Neural crest cell (in vitro differentiated cells): ENCODE measurements around the gene DEPDC1B. TPM values are rescaled to one million over a fixed set of nuclear protein-coding genes. Genes with fewer than 3 reads are reported as not detected.

Experiments used
- DNase-seq: peaks from one replicate; pipeline ENCODE4 v3.0.0; 2021; ENCODE audit warnings: low read depth, mixed read lengths, low spot score
- H3K27ac Mint-ChIP-seq: one replicate; pipeline ENCODE4 v1.8.0; 2021; ENCODE audit warnings: mild to moderate bottlenecking, mixed read lengths; ENCODE audit not compliant: unreplicated experiment
- H3K27me3 Mint-ChIP-seq: 2 replicates; pipeline ENCODE4 v1.8.0; 2021; ENCODE audit warnings: low read depth, mild to moderate bottlenecking, mixed read lengths
- H3K36me3 Mint-ChIP-seq: 2 replicates; pipeline ENCODE4 v1.8.0; 2021; ENCODE audit warnings: low read depth, mild to moderate bottlenecking, mixed read lengths
- H3K4me1 Mint-ChIP-seq: 2 replicates; pipeline ENCODE4 v1.8.0; 2021; ENCODE audit warnings: mixed read lengths
- H3K4me3 Mint-ChIP-seq: one replicate; pipeline ENCODE4 v1.8.0; 2021; ENCODE audit warnings: mild to moderate bottlenecking, mixed read lengths
- H3K9me3 Mint-ChIP-seq: 2 replicates; pipeline ENCODE4 v1.8.0; 2021; ENCODE audit warnings: mixed read lengths
- total RNA-seq: library from RNA; stranded (reverse); gene quantifications from 2 replicates; pipeline ENCODE4 v1.2.1, GENCODE V29; 2021
- TF ChIP-seq, protein P1 (sequence below): fragments of 200-600 bp; sonication (generic); conservative IDR thresholded peaks from 2 replicates; pipeline ENCODE4 v1.5.0; 2021; ENCODE audit warnings: antibody characterized with exemption, mild to moderate bottlenecking

Gene DEPDC1B
- total RNA-seq, 1 donor from 2014 or later: 60.4 TPM

DNA sequence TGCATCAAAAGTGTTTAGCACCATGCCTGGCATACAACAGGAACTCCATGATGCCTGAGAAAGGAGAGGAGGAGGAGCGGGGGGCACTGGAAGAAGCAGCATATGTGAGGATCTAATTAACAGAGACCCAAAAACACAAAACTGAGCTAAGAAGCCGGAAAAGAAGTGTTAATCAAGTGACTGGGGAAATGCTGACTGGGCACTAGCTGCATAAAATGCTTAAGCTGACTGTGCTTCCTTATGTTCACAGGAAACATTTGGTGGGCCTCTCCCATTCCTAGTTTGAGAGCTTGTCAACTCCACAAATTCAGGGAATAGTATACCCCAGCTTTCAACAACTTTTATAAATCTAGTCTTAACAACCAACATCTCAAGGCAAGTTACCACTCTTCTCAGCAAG lies 26.6 kb downstream of the DEPDC1B start:
- DNase-seq: no peak
- H3K27me3 Mint-ChIP-seq: no peaks in the 10 kb centered on the region
- no peaks in the 10 kb centered on the region for H3K9me3 Mint-ChIP-seq
- H3K36me3 Mint-ChIP-seq: peaks cover 2% of the 10 kb centered on the region
- no peak overlapping the region for H3K4me3 Mint-ChIP-seq
- H3K4me1 Mint-ChIP-seq: peaks cover 10% of the 10 kb centered on the region
- H3K27ac Mint-ChIP-seq: no peak overlapping the region
- TF ChIP-seq, protein P1, sequence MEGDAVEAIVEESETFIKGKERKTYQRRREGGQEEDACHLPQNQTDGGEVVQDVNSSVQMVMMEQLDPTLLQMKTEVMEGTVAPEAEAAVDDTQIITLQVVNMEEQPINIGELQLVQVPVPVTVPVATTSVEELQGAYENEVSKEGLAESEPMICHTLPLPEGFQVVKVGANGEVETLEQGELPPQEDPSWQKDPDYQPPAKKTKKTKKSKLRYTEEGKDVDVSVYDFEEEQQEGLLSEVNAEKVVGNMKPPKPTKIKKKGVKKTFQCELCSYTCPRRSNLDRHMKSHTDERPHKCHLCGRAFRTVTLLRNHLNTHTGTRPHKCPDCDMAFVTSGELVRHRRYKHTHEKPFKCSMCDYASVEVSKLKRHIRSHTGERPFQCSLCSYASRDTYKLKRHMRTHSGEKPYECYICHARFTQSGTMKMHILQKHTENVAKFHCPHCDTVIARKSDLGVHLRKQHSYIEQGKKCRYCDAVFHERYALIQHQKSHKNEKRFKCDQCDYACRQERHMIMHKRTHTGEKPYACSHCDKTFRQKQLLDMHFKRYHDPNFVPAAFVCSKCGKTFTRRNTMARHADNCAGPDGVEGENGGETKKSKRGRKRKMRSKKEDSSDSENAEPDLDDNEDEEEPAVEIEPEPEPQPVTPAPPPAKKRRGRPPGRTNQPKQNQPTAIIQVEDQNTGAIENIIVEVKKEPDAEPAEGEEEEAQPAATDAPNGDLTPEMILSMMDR: no peak

DNA sequence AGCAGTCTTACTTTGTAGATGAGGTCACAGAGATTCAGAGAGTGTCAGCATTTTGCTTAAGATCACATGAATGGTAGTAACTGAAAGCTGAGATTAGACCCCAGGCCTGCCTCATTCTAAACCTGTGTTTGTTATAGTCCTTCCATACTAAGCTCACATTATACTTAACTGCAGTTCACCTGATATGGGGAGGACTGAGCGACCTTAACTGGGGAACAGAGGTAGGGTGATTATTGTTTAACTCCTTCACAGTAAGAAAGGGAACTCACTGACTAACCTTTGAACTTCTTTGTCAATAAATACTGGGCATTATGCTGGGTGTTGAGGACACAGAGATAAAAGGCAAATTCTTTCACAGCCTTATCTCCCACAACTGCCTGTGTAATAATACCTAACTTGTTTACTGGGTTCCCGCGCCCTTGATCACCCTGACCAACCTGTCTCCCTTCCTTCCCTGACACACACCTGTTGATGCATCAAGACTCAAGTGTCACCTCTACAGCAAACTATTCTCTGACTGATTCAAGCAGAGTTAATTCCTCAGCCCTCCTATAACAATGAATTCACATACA lies 27.2 kb downstream of the DEPDC1B start:
- TF ChIP-seq, protein P1: no peak
- Mint-ChIP-seq H3K4me3 (no peak overlapping the region), H3K9me3 (no peaks in the 10 kb centered on the region), H3K27me3 (no peaks in the 10 kb centered on the region), H3K36me3 (peaks cover 2% of the 10 kb centered on the region), H3K4me1 (peaks cover 10% of the 10 kb centered on the region), H3K27ac (no peak overlapping the region)
- no peak for DNase-seq

DNA sequence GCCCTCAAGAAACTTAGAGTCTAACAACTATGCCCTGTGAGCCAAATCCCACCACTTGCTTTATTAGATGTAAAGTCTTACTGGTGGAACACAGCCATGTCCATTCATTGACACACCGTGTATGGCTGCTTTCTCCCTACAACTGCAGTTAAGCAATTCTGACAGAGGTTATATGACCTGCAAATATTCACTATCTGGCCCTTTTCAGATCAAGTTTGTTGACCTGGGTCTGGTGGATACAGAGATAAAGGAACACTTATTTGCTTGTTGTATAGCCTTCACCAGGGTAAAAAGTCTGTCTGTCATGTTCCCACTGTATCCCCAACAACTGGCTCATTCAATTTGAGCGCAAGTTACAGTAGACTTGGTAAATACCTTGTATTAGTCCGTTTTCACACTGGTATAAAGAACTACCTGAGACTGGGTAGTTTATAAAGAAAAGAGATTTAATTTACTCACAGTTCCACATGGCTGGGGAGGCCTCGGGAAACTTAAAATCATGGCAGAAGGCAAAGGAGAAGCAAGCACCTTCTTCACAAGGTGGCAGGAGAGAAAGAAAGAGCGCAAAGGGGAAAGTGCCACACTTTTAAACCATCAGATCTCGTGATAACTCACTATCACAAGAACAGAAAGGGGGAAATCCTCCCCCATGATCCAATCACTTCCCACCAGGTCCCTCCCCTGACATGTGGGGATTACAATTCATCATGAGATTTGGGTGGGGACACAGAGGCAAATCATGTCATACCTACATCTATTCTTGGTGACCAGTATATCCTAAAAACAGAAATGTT lies 27.9 kb downstream of the DEPDC1B start:
- Mint-ChIP-seq H3K27ac (peak overlapping the region; percentile 31), H3K9me3 (no peaks in the 10 kb centered on the region), H3K36me3 (peaks cover 2% of the 10 kb centered on the region), H3K4me3 (no peak overlapping the region), H3K27me3 (no peaks in the 10 kb centered on the region), H3K4me1 (peaks cover 10% of the 10 kb centered on the region)
- no peak for DNase-seq
- TF ChIP-seq, protein P1: no peak

DNA sequence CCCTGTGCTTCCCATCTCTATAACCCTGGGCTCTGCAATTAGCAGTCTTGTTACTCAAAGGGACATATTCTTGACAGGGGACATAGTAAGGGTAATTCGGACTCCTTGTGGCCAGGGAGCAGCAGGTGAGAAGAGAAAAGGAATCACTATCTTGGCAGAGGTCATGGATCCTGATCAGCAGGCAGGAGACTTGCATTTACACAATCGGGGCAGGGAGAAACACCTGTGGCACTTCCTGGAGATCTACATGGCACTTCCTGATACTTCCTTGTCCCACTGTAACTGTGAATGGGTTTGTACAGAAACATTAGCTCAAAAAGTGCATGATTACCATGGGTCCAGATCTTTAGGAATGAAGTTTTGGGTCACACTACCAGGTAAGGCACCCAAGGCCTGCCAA lies 29.2 kb downstream of the DEPDC1B start:
- Mint-ChIP-seq H3K36me3 (peaks cover 12% of the 10 kb centered on the region), H3K4me3 (no peak overlapping the region), H3K4me1 (peaks cover 10% of the 10 kb centered on the region), H3K9me3 (peaks cover 2% of the 10 kb centered on the region), H3K27me3 (no peaks in the 10 kb centered on the region), H3K27ac (no peak overlapping the region)
- TF ChIP-seq, protein P1: no peak
- no peak for DNase-seq

DNA sequence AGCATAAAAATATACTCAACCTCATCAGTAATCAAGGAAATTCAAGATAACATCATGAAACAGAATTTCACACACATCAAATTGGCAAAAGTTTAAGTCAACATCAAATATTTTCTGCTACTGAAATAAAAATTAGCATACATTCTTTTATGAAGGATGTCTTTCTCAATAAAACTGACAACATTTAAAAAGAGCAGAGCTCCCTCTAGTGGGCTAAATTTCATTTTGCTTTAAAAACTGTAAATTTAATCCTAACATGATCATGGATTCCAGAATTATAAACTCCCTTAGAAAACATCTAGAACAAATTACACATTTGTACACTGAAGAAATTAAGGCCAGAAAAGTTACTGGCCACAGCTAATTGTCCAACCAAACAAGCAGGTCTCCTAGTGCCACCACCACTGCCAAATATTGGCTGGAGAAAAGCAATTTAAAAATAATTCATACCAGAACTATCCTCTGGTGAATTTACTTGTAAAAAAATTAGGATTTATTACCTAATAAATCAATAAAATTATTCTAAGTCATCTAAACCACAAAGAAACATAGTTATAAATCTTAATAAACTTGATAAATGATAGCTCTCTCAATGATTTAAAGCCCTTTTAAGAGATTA lies 31.2 kb downstream of the DEPDC1B start:
- Mint-ChIP-seq H3K27me3 (no peaks in the 10 kb centered on the region), H3K4me3 (no peak overlapping the region), H3K9me3 (peaks cover 2% of the 10 kb centered on the region), H3K27ac (no peak overlapping the region), H3K4me1 (peaks cover 4% of the 10 kb centered on the region), H3K36me3 (peaks cover 27% of the 10 kb centered on the region)
- TF ChIP-seq, protein P1: peak; percentile 83
- DNase-seq: no peak
